GM18507 (cell line): Measurements from ENCODE around the gene GRIK4.
"Not testable (repeated sequence)": the region's sequence is repeated elsewhere in the genome, so short reads cannot be mapped to it uniquely, and the experiment has no call there.

ENCODE experiments used
- DNase-seq: peaks from one replicate; pipeline ENCODE4 v3.0.0; 2011; ENCODE audit warnings: low read depth; ENCODE audit not compliant: insufficient read length; ENCODE audit errors: extremely low spot score
- FAIRE-seq: peaks from 2 replicates; lab custom pipeline; 2011; peaks lifted over from hg19 to GRCh38; lab: Jason Lieb, UNC

GRIK4 gene

DNA sequence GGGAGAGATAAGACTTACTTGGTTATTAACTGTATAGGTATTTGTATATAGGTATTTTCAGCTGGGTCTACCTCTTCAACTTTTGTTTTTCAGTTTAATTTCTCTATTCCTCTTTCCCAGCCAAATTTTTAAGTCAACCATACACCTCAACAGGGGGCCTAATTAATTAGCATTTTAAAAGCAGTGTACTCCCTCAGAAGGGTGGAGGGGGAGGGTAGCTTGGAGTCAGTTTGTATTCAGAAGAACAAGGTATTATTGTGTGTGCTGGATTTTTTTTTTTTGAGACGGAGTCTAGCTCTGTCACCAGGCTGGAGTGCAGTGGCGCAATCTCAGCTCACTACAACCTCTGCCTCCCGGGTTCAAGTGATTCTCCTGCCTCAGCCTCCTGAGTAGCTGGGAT is 8.0 kb upstream of the GRIK4 start:
- not testable (repeated sequence) for FAIRE-seq, DNase-seq

DNA sequence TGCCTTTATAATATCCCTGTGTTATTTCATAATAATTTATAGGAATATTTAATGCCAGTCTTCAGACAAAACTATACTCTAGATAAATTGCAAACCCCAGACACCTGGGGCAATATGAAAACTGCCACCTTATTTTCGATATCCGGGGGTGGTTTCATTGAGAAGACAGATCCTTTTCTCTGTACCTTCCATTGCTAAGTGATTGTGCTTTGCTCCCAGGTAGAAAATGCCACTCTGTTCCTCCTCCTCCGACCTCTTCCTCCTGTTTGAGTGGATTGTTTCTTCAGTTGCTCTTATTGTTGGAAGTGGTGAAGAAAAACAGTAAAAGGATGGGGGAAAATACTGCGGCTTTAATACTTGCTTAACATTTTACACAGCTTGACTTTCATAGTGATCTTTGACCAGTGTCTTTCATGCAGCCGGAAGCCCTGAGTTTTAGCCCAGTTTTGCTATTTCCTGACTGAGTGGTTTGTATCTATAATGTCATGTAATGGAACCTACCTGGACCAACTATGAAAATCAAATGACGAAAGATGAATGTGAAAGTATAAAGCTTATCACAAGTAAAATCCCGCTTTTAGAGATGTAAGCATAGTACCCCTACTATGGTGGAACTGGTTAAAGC is 5.6 kb upstream of the GRIK4 start:
- DNase-seq (no peak), FAIRE-seq (no peak)

DNA sequence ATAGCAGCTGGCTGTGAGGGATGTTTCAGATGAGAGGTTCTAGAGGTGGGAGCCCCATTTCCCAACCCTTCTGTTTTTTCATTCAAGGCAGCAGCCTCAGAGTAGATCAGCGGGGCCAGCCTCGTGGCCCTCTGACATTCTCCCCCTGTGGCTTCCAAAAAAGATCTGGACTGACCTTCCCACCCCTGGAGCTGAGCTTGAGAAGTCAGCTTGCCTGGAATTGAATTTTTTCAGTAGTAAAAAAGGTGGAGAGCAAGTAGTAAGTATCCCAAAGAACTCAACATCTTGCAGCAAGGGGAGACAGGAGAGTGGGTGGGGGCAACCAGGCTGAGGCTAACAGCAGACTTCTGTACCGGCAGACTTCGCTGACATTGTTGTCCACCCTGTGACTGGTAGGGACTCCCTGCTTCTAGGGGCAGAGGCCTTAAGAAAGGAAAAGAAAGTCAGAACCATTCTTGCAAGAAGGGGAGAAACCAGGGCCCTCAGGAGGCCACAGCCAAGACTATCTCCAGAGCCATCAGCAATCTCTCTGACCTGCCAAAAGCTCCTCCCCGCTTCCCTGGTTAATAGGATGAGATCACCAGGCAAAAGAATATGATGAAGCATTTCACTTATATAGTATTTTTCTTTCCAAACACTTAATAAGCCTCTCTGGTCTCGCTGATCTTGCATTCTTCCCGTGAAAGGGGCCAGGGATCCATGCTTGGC is 2.0 kb upstream of the GRIK4 start:
- no peak for FAIRE-seq
- no peak for DNase-seq

DNA sequence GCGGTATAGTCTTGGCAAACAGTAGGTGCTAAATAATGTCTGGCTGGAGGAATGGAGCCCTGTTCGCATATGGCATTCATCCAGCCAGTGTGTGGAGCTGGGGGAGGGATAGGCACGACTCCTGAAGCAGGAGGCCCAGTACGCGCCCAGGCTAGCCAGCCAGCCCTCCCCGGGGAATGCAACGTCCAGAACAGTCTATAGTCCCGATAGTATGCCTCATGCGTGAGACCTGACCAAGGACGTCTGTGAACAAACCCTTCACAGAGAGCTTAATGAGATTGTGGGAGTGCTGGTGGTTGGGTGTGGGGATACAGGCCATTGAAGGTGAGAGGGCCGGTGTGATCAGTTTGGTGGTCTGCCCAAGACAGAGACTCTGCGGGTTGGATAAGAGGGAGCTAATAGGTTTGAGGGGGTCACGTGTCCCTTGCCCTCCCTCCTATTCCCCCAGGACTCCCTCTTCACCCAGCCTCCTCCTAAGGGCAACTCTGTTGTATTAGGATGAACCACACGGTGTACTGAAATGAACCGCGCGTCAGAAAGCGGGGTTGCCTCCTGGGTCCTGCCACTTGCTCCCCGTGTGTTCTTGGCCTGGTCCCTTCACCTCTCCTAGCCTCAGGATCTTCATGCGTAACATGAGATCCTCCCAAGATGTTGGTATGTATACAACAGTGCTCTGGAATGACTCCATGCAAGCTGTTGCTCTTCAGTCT is 987 bp upstream of the GRIK4 start:
- FAIRE-seq, result no peak

DNA sequence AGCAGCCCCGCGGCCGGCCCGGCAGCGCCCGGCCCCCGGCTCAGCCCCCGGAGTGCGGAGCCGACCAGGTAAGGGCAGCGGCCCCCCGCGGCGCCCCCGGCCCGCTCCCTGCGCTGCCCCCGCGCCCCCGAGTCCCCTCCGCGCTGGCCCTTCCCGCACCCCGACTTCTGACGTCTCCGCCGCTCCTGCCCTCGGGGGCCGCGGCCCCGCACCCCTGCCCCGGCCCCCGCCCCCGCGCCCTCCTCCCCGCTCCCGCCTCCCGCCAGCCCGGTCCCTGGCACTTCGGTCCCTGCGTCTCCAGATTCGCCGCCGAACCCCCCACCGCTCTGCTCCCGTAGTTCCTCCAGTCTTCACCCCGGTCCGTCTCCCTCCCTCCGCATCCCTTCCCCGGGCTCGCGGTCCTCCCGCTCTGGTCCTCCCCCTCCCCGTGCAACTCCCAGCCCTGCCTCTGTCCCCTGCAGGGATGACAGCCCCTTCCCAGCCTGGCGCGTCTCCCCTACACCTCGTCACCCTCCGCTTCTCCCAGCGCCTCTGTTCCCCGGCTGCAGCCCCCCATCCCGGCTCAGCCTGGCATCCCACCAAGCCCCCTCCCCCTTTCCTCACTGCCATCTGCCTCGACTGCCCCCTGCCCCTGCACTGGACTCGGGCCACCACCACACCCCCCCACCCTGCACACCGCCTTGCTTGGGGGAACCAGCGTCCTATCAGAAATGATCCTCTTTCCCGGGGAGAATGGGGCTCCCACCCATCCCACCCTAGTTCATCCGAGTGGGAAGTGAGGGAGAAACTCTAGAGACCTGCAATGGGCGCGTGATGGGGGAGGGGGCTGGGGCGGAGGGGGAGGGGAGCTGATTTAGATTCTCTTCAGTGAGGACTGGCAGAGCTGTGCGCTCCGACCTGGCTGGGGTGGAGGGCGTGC is 531 bp downstream of the GRIK4 start:
- DNase-seq (no peak), FAIRE-seq (no peak)

More for the DNA sequence above, 987 bp upstream of the GRIK4 start:
- DNase-seq, result no peak

DNA sequence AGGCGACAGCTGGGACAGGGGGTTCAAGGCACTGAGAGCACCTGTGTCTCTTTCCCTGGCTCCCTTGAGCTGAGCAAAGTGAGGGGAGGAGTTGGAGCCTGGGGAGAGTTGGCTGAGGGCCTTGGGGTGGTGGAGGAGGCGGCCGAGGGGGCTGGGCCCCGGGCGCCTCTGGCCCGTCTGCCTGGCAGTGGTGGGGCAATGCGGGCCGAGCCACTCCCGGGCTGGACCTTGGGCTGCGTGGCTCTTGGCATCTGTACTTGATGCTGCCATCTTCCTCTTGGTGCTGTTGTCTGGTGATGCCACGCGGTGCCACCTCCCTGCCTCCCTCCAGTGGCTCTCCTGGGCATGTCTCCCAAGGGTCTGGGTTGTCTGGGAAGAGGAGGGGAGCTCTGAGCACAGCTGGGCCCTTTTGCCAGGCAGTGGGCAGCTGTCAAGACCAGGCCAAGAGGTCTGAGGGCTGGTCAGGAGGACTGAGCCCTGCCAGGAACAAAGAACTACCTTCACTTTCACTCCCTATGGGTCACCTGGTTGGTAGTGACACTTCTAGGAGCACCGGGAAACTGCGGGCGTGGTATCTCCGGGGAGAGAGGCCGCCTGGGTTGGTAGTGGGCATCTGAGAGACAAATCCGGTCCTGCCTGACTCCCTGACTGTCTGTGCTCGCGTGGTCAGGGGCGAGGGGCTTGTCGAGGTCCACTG is 1.3 kb downstream of the GRIK4 start:
- DNase-seq, result no peak
- no peak for FAIRE-seq

DNA sequence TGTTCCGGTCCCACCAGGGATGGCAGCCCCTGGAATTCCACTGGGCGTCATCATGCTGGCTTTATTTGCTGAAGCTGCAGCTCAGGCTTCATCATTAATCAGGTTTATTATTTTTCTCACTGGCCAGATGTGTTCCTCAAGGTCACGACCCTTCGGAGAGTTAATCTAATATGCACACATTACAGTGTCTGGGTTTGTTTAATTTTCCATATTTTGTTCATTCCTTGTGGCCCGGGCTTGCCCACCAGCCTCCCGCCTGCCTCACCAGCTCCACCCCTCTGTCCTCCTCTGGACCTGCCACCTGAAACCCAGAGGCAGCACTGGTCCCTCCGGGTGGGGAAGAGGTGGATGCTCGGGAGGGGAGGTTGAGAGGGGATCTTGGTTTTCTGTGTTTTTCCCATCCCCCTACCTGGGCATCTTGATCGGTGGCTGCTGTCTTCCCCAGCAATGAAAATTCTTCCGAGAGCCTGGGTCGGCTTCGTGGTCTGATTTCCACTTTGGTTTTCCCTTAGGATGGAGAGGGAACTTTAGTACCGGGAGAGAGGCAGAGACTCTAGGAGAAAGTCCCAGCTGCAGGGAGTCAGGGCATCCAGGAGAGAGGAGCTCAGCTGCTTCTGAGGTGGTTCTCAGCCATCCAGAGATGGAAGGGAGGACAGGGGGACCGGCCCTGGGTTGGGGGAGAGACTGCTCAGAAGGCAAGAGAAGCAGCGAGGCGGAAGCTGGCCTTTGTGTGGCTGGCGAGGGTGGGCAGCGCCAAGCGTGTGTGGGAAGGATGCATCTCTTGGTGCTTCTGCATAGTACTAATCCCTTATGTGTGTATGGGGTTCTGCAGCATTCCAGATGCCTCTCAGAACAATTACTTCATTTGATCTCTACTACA is 2.1 kb downstream of the GRIK4 start:
- FAIRE-seq (no peak), DNase-seq (no peak)

DNA sequence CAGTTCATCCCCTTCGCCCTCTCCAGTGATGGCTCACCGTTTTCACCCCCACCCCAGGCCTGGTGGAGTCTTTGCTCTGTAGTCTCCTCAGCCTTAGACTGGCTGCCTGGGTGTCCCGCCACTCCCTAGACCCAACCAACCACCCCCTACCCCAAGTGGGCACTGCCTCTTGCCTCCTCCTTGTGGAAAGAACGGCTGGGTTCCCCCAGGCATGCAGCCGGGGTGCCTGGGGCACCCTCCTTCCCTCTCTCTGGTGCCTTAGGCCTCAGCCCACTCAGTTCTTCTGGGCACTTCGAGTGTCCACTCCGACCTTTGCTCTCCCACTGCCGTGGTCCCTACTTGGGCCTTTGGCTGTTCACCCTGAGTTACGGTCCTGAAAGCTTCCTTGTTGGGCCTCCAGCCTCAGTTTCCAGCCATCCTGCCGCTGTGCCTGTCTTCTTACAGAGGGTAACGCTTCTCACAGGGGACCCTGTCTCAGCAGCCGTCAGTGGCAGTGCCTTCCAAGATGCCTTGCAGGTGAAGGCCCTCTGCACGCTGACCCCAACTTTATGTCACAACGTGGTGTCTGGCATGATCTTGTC is 3.1 kb downstream of the GRIK4 start:
- no peak for DNase-seq
- no peak for FAIRE-seq

DNA sequence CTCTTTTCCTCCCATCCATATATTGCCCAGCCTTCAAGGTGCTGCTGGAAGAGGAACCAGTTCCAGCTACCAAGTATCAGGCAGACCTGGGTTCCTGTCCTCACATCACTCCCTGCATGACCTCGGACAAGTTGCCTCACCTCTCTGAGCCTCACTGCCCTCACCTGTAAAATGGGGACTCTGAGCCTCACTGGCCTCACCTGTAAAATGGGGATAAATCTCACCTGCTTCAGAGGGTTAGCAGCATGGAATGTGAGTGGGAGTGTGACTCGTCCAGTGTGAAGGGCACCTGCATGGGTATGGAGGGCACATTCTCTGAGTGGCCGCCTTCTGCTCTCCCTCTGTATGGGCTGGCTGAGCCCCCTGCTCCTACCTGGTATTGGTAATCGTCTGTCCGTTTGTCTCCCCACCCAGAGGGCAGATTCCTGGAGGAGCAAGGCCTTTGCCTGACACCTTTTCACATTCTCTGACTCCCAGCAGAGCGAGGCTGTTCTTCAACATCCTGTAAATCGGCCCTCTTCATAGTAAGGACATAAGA is 3.7 kb downstream of the GRIK4 start:
- FAIRE-seq (no peak), DNase-seq (no peak)

DNA sequence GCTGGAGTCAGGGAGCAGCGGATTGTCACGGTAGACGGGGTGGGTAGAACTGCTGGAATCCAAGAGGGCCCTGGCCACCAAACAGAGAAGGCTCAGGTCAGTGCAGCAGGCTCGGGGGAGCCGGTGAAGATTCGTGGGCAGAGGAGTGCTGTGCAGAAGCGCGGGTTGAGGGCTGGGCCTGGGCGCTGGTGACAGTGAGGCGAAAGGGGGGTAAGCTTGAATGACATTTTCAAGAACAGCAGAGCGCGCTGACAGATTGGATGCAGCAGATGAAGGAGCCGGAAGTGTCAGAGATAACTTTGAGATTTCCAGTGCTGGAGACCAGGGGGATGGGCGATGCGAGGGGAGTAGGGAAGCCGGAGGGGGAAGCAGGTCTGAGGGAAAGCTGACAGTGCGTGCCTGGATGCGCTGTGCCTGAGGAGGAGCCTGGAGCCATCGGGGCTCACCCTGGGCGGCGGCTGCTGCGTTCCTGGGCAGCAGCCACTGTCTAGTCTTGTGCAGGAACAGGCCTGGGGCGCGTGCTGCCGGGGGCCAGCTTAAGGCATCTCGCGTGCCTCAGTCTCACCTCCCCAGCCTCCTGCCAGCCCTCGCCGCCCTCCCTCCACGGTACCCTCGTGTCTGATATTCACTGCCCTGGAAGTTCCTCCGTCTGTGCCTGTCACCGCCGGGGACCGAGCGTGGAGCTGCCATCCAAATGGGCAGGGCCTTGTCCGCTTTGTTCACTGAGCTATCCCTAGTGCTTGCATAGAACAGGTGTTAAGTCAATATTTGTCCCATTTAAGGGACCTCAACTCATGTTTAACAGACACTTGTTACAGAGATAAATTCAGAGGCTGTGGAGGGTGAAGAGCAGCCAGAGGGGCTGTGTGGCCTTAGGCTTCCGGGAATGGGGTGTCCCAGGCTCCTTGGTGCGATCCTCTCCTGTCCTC is 5.2 kb downstream of the GRIK4 start:
- DNase-seq (no peak), FAIRE-seq (no peak)

DNA sequence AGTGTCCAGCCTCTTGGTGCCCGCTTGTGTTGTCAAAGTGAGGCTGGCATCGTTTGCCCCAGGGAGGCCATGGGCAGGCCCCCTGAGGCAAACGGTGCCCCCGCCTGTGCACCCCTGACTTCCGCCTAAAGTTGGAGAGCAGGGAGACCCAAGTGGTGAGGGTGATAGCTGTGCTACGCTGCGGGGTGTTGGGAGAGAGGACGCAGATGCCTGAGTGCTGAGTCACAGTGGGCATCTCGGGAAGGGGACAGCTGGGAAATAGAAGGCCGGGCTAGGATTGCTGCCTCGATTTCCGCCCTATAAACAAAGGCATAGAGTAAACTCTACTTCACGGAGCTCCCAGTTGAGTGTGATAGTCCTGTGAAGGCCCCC is 5.8 kb downstream of the GRIK4 start:
- DNase-seq, result no peak
- no peak for FAIRE-seq

DNA sequence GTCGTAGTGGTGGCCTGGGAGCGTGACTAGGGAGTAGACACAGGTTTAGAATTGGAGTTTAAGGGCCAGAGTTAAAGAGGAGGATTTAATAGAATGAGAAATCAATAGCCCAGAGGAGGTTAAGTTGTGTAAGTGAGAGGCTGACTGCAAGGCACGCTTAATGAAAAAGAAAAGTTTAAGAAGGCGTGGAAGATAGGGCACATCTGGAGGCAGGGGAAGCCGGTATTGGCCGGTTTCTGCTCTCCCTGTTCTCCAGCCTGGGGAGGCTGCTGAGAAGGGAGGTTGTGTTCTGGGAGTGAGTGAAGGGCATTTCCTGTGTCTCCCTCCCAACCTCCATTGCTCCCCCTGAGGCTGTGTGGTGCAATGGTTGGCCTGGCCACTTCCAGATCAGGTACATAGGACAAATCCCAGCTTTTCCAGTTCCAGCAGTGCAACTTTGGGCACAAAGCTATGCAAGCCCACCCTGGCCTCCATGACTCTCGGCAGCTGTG is 6.3 kb downstream of the GRIK4 start:
- FAIRE-seq, result no peak

DNA sequence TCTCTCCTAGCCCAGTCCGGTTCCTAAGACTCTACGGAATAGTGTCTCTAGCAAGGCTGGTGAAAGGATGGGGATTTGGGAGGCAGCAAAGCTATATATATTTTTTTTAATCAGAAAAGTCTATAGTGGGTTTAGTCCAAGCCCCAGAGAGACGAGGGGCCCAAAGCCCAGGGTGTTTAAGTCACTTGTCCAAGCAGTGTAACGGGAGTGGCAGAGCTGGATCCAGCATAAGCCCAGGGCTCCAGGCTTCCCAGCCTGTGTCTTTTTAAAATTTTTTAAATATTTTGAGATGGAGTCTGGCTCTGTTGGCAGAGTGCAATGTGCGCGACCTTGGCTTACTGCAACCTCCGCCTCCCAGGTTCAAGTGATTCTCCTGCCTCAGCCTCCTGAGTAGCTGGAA is 6.8 kb downstream of the GRIK4 start:
- DNase-seq (no peak), FAIRE-seq (no peak)

More for the DNA sequence above, 6.3 kb downstream of the GRIK4 start:
- no peak for DNase-seq

DNA sequence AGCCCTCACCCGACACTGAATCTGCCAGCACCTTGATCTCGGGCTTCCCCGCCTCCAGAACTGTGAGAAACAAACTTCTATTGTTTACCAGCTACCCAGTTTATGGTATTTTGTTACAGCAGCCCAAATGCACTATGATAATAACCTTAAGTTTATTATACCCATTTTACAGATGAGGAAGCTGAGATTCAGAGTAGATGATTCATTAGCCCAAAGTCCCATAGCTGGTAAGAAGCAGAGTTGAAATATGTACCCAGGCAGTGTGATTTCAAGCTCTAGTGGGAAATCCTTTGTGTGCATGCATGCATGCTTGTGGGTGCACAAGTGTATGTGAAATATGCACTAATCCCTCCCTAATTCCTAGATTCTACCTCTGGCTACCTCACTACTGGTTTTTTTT is 7.9 kb downstream of the GRIK4 start:
- FAIRE-seq, result no peak
- DNase-seq, result no peak

DNA sequence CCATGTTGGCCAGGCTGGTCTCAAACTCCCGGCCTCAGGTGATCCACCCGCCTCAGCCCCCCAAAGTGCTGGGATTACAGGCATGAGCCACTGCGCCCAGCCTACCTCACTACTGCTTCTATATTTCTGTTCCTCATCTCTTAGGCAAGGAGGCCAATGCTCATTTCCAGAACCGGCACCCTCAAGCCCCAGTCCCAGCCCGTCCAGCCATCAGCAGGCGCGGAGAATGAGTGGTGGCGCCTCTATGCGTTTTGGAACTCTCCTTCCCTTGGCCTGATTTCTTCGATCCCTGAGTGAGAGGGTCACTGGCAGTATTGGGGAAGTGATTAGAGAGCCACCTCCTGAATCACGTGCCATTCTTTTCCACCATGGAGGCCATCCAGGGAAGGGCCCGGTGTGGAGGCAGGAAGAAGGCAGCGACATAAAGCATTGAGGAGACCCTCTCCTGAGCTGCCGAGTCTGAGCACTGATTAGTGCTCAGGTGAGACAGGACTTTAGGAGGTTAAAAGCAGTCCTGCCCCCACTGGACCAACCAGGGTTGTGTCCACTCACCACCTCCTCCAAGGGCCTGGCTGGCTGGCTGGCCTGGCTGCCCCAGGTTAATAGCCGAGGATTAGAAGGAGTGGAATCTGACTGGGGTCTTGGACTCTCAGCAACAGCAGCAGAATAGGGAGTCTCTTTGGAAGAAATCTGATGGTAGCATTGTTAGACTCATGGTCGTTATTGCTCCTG is 8.7 kb downstream of the GRIK4 start:
- no peak for FAIRE-seq
- DNase-seq, result no peak

DNA sequence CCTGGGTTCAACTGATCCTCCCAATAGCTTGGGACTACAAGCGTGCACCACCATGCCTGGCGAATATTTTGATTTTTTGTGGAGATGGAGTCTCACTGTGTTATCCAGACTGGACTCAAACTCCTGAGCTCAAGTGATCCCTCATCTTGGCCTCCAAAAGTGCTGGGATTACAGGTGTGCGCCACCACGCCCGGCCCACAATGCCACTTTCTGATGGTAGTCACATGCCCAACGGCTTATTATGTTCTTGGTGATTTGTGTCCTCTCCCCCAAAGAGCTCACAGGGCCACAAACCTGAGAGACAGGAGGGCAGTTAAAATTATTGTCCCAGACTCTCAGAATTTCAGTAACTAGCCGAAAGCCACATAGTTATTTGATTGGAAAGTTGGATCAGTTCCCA is 9.6 kb downstream of the GRIK4 start:
- FAIRE-seq (no peak), DNase-seq (no peak)
